AG09319 (cell line): ENCODE data around the gene RGS17.
A peak's percentile ranks its signal among the peaks of the same experiment; 100 is the strongest.
"Not testable (repeated sequence)": the region's sequence is repeated elsewhere in the genome, so short reads cannot be mapped to it uniquely, and the experiment has no call there.

Source experiments
- DNase-seq: peaks from one replicate; pipeline ENCODE4 v3.0.0-alpha.2; 2010; ENCODE audit warnings: low read depth; ENCODE audit errors: extremely low read depth
- CTCF ChIP-seq: IDR thresholded peaks from 2 replicates; pipeline ENCODE4 v1.5.1; 2011; ENCODE audit warnings: low read depth, mild to moderate bottlenecking, inconsistent platforms, low read length, moderate library complexity

The RGS17 gene

GRCh38 chr6:153003366-153003690 is 127.8 kb downstream of the RGS17 start:
- TF ChIP-seq CTCF = no peak
- no peak for DNase-seq

DNA sequence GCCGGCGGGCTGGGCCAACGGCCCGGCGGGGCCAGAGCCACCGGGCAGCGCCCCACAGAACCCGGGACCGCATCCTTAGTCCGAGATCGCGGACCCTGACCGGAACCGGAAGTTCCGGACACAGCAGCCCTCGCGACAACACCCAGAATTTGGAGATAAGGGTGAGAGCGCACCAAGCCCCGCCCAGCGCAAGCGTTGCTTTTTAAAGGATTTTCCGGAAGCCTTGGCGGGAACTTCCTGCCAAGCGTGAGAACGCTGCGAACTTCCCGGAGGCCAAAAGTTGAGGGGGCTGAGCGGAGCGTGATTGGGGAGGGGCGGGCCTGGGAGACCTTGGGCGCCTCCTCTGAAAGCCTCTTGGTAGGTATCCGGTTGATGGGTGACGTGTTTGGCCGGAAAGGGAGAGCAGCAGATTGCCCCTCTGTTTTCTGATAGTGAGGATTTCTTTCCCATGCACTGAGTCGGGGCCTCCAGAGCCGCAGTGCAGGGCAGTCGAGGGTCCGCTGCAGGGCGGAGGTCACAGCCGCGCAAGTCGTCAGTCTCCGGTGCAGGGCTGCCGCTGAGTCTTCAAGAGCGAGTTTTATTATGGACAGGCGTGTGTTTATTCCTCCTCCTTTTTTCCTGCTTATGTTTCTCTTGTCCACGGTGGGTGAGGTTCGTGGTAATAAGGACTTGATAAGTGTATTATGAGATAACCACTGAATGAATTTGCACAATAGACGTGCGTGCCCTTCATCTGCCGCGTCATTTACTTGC is 128.3 kb downstream of the RGS17 start, which contains the start of gene MTRF1L:
Gene MTRF1L, minus strand, starts transcription at position 97 of the 753 bp plus-strand sequence. Its CDS starts 24 bp downstream, at position 73.
- peak; percentile 92 for DNase-seq
- TF ChIP-seq CTCF = no peak

- no peak for DNase-seq
These were observed 129.1 kb downstream of the RGS17 start for GRCh38 chr6:153001767-153002612.

GRCh38 chr6:153000790-153001189 is 130.3 kb downstream of the RGS17 start:
- DNase-seq = not testable (repeated sequence)

More at GRCh38 chr6:153001767-153002612, 129.1 kb downstream of the RGS17 start:
- no peak for TF ChIP-seq CTCF

GRCh38 chr6:153000243-153000642 is 130.8 kb downstream of the RGS17 start:
- no peak for TF ChIP-seq CTCF
- no peak for DNase-seq

DNA sequence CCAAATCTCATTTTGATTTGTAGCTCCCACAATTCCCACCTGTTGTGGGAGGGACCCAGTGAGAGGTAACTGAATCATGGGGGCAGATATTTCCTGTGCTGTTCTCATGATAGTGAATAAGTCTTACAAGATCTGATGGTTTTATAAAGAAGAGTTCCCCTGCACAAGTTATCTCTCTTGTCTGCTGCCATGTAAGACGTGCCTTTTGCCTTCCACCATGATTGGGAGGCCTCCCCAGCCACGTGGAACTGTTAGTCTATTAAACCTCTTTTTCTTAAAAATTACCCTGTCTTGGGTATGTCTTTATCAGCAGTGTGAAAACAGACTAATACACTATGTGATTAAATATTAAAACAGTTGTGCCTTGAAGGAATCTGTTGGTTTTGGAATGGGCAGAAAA is 131.5 kb downstream of the RGS17 start:
- not testable (repeated sequence) for DNase-seq

DNA sequence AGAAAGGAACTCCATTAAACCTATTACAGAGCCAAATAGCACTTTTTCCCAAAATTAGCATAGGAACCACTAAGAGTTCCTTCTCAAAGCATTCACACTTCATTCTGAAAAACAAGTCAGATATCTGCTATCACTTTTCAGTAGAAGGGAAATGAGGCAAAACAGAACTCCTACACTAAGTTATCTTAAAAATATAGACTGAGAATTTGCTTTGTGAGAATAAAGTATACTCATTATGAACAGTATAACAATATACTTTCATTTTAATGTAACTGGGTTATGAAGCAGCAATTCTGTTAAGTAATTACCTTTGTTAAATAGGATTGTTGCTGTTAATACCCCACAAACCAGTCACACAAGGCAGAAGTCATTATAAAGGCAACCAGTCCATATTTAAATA is 137.2 kb downstream of the RGS17 start:
- no peak for TF ChIP-seq CTCF

DNA sequence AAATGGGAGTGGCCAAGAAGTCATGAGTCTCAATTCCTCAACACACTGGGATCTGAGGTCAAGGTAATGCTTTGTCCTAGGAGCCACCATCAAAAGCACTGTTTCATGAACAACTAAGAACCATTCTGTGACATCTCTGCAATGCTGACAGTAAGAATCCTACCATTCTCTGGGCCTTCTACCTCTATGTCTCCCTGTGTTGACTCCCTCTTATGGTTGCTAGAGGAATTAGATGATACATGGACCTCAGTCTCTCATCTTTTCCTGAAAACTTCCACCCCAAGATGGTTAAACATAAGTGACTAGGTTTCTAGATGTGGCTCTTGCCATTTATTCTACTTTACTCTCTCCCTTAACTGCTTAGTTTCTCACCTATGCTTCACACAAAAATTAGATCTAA is 137.7 kb downstream of the RGS17 start:
- no peak for TF ChIP-seq CTCF
- no peak for DNase-seq

More for the DNA sequence above, 137.2 kb downstream of the RGS17 start:
- DNase-seq = no peak
